Measurements from ENCODE around the gene SDCBP2.

SDCBP2 gene, protein sequence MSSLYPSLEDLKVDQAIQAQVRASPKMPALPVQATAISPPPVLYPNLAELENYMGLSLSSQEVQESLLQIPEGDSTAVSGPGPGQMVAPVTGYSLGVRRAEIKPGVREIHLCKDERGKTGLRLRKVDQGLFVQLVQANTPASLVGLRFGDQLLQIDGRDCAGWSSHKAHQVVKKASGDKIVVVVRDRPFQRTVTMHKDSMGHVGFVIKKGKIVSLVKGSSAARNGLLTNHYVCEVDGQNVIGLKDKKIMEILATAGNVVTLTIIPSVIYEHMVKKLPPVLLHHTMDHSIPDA

DNA sequence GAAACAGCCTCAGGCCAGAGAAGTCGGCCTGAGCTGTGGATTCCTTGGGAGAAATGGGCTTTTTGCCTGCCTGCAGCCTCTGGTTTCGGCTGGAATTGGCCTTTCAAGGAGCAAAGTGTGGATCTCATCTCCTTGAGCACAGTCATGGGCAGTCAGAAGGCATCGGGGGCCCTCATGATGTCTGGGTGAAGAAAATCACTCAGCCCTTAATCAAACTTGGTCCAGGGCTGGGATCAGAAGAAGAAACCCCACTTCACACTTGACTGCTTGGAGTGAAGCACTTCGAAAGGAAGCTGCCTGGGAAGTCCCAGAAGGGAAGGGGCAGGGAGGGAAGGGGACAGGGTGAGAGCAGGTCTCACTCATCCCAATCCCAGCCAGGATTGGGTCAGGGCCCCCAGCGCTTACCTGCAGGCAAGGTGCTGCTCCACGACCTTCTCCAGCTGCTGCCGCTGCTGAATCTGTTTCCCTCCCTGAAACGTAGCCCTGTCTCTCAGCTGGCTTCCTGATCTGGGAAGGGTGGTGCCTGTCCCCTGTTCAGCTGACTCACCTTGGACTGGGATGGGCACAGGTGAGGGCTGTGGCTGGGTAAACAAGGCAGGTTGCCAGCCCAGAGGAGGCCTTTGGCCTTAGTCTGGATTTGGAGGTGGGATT lies at the start of gene SDCBP2:
Gene SDCBP2, minus strand, starts transcription at position 460 of the 651 bp plus-strand sequence. CDS start 8,723 bp downstream, outside the sequence.
- DNase-seq, result no peak

DNA sequence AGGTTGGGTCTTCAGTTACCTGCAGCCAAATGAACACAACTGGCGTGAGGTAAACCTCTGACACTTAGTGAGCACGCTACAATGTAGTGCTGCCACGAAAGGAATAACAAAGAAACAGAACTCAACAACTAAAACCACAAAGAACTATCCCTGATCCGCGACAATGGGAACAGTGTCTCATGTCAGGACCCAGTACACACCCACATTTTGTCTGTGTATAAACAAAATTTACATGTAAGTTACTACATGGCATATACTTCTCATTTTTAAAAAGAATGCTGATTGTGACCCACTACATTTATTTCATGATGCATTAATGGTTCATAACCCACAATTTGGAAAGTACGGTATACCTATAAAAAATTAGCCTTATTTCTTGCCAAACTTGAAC lies 49.8 kb upstream of the SDCBP2 start:
- DNase-seq, result no peak

DNA sequence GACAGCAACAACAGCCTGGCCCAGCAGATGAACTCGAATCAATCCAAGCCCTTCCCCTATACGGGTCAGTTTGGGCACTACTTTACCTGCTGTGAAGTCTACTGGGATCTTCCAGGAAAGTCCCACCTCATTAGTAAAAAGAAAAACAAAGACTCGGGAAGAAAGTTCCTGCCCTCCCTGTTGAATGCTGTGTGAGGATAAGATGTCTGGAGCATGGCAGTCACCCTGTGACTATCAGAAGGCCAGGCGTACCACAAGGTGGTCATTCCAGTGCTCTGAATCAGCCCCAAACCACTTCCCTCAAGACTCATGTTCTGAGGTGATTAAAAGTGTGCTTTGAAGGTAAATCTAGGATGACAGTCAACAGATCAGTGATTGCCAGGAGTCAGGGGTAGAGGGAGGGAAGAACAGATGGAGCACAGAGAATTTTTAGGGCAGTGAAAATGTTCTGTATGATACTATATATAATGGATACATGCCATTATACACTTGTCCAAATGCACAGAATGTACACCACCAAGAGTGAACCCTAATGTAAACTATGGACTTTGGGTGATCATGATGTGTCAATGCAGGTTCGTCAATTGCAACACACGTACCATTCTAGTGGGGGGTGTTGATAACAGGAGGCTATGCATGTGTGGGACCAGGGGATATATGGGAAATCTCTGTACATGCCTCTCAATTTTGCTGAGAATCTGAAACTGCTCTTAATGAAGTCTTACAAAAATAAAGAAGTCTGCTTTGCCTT lies 49.2 kb upstream of the SDCBP2 start:
- no peak for DNase-seq

DNA sequence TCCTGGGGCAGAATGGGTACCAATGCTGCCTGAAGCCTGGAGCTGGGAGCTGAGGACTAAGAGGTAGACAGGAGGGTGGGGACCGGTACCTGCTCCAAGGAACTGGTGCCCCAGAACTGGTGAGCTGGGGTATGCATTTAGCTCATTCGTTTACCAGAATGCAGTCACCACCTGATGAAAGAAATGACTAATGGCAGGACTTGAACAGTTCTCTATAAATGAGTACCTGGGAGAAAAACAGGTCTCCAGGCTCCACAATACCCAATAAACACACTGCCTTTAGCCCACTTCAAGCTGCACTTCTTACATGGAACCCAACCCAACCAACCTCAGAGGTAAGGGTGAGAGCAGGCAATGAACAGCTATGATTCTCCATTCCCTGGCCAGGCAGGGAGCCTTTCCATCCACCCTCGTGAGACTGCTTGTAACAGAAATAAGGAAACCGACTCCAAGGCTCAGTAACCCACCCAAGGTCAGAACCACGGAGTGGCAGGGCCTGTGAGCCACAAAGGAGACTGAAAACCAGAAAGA lies 48.5 kb upstream of the SDCBP2 start:
- DNase-seq, result no peak

DNA sequence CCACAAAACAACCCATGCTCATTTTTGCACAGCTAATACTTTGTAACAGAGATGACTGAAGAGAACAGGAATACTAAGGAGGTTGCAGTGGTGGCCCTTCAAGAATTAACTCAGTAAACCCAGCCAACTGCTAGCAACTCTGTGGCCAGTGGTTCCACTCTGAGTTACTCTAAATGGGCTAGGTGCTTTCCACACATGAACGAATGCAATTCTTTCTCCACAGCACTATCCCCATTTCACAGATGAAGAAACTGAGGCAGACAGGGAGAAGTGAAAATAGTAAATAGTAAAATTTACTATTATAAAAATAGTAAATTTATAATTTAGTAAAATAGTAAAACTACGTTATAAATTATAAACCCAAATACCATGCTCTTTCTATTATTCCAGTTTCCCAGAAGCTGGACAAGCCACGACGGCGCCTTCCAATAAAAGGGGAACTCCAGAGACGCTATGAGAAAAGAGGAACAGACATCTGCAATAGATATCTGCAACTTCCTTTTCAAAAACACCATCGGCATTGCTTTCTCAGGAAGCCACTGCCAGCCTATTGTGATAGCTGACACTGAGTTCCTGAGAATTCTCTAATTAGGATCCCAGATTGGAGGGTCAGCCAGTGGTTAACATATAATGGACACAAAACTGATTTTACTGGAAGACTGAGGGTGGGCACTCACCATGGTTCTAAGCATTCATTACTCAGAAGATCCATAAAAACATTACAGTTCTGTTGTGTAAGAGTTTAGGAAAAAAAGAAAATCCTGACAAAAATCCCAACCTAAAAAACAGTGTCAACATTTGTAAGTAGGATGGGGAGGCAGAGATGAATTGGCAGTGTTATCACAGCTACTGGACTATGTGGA lies 47.7 kb upstream of the SDCBP2 start:
- no peak for DNase-seq

DNA sequence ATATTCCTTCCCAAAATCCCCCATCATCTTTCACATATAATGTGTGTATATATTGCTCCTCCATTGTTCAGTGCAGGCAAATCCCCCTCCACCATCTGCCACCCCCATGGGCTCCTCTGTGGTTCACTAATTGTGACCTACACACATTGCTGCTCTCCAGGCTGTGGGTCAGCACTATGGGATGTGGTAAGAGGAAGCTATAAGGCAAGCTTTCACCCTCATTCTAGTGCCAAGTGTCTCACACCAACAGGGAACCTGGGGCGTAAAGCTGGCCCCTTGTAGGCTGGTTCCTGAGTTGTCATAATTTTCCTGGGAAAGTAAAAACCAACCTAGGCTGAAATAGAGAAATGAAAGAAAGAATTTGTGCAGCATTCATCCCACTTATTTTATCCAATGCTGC lies 47.1 kb upstream of the SDCBP2 start:
- no peak for DNase-seq

DNA sequence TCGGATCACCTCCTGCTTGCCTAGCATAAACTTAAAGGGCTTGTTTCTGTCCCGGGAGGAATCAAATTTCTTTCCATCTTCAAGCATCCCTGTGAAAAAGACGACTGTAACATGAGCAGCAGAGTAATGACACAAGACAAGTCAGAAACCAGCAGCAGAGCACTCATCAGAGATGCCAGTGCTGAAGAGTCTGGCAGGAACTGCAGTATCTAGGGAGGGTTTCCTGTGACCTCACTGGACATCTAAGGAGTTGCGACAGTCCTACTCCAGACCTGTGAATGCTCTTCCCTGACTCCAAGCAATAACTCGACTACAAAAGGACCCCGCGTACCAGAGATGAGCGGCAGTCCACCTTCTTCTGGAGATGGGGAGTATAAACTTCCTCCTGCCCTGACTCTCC lies 46.6 kb upstream of the SDCBP2 start:
- no peak for DNase-seq

DNA sequence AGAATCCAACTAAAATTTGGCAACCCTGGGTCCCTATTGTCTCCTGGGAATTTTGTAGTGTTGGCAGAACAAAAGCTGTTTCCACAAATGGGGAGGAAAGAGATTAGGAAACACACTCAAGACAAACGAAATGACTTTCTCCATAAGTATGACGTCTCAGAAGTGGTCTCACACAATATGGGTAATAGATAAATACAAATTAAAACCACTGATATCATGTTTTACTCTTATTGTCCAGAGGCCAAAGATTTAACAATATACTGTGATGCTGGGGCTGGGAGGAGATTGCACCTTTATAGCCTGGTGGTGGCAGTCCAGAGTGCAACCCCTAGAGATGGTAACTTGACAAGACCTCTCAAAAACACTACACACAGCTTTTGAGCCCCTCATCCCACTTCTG lies 45.3 kb upstream of the SDCBP2 start:
- DNase-seq, result no peak

DNA sequence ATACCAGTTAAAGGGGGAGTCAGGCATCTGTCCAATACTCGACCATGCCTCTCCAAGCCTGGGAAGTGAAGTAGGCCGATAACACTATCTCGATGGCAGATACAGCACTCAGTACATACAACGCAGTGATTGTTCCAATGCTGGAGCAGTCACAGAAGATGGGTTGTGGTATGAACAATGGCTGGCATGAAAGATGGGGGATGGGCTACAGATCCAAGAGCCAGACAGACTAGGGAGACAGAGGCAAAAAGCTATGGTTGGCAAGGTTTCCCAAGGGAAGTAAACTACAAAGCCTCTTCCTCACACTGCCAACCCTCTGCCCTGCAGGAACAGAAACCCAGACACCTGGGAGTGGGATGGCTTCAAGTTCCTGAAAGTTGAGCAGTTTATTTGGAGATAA lies 44.7 kb upstream of the SDCBP2 start:
- DNase-seq, result no peak

DNA sequence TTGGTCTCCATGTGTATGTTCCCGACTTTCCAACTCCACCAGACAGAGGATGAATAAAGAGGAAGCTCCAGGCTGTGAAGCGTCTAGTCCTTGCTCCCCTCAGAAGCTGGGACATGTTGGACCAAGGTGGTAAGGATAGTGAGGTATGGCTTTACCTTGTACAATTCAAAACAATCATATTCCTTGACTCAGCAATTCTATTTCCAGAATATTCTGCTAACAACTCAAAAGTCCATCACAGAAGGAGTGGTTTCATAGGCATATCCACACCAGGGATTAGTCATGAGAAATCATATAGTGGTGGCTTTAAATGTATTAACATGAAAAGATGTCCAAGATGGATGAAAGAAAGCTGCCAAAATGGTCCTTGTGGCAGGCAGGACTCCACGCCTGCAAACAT lies 44.1 kb upstream of the SDCBP2 start:
- no peak for DNase-seq

DNA sequence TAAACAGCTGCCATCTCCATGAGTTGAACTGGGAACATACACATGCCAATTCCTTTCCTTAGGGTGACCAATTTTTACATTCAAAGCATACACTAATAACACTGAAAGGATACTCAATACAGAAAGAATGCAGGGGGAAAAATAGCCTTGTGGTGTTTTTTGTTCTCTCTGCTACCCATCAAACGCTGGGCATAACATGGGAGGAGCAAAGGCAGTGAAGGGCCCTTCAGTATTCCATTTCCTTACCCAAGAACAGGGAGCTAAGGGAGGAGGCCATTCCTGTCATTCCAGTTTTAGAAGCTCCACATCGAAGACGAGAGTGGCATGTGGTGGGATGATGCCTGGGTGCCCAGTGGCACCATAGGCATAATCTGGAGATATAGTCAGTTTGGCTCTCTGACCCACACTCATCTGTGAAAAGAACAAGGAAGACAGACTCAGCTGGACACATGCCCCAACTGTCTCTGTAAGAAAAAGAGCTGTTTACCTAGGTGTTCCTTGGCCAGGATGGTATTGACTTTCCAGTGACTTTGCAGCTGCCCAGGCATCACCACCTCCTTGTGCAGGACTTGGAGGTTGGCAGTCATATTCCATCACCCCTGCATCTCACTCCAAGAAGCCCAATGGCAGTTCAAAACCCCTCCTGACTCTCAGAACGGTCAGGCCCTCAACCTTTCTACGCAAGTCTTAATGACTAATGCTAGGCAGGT lies 43.0 kb upstream of the SDCBP2 start:
- DNase-seq, result no peak

DNA sequence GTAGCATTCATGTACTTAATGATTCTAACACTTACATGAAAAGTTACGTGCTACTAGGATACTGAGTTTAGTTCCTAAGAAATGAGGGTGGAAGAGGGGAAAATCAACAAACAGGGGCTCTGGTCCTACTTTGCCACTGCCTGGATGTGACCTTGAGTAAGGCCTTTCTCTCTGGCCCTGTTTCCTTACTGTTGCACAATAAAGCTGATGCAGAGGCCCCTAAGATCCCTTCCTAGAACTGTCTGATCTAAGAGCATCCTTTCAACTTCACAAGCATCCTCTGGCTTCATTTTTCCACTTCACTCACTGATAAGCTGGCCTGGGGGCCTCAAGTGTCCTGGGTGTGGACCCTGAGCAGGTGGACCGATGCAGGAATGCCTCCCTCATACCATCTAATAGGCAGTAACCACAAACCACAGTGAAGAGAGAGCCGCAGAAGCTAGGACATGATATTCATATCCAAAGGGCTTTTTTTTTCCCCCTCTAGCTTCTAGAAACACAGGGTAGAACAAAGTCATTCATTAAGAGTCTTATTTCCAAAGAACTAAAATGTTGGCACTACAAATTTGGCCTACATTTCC lies 42.4 kb upstream of the SDCBP2 start:
- DNase-seq, result no peak

DNA sequence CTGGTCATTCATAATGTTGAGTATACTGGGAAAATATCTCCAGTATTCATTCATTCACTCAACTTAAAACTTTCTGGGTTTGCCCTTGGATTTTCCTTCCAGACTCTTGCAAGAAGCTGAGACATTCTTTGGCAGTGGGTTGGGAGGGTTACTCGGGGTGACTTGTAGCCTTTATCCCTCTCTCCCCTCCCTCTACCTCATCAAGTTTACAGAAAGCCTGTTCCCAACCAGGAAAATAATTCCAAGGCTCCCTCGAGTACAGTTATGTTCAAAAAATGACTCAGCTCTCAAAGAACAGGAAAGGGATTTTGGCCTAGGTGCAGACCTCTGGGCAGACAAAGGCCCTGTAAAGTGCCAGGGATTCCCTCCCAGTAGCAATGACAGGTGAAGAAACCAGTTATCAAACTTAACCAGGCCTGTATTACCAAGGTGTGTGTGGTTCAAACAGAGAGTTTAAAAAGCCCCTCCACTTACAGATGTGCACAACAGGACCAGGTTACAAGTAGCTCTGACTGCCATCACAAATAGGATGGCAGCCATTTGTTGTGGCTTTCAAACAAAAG lies 41.7 kb upstream of the SDCBP2 start:
- no peak for DNase-seq

DNA sequence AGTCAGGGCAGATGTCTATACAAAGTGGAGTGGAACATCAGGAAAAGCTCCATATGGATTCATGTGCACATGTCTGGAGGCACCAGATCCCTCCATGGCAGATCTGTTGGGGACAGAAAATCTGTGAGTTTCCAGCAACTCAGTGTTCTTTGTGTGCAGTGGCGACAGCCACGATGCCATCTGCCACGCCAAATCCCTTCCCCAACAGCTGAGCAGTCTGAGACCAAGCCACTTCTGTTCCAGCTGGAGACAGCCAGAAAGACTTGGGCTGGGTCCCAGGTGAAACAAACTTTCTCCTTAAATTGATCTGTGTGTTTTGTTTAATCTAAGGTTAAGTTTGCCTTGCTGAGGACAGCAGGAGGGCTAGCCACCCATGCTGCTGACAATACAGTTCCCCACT lies 41.0 kb upstream of the SDCBP2 start:
- DNase-seq, result no peak

DNA sequence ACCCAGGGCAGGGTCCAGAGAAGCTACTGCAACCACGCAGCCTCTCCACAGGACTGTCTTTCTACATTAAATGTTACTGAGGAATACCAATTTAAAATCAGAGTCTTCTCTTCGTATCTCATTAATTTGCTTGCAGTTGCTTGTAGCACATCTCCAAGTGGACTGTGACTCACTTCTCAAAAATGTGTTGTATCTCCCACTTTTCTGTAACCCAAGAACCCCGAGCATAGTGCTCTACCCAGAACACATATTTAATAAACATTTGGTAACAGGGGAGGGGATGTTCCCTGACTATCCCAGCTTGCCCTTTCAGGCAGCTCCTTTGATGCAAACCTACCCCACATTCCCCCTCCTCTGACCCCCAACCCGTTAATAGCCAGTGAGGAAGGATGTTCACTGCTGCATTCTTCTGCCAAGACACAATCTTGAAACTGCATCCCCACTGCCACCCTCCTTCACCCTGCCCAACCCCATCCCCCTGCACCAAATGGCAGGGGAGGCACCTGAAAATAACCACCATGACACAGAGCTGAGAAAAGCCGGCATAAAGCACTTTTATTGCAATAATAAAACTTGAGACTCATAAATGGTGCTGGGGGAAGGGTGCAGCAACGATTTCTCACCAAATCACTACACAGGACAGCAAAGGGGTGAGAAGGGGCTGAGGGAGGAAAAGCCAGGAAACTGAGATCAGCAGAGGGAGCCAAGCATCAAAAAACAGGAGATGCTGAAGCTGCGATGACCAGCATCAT lies 39.7 kb upstream of the SDCBP2 start:
- no peak for DNase-seq

DNA sequence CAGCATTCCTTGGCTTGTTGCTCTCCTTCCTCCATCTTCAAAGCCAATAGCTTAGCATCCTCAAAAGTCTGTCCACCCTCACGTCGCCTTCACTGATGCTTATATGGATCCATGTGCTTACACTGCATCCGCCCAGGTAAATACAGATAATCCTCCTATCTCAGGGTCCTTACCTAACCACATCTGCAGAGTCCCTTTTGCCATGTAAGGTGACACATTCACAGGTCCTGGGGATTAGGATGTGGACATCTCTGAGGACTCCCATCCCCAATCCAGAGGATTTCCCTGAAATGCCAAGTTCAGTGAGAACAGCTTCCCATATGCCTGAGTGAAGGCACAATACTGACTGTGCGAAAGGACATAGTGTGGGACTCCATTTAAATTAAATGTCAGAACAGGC lies 38.5 kb upstream of the SDCBP2 start:
- no peak for DNase-seq

DNA sequence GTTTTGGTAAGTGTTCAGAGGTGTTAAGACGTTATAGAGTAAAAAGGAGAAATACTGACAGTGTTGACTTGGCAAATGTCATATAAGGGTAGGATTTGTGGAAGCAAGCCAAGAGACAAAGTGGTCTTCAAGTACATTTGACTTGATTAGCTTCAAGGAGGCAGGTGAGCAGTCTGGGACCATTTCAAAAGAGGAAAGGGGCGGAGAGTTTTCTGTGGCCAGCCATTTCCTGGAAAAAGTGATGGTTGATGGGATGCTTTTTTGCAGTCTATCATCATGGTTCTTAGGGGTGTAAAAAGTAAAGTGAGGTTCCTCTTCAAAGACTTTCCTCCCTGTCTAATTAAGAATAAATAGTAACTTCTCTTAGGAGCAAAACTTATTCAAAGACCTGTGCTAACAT lies 35.2 kb upstream of the SDCBP2 start:
- peak; percentile 10 for DNase-seq

DNA sequence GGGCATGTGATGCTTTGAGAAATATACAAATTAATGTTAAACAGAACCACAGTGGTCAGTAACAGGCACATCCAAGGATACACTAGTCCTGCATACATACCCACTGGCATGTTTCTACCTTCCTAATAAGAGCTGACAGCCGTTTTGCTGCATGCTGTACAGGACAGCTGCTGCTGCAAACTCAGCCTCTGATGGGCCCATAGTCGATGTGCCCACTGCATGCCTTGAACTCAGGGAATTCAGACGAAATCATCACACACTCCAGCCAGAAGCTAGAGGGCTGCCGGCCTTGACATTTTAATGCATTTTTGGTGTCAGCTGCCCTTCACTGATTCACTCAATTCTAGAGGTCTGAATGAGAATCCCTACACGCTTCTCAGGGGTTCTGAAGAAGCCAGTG lies 34.6 kb upstream of the SDCBP2 start:
- DNase-seq, result no peak

DNA sequence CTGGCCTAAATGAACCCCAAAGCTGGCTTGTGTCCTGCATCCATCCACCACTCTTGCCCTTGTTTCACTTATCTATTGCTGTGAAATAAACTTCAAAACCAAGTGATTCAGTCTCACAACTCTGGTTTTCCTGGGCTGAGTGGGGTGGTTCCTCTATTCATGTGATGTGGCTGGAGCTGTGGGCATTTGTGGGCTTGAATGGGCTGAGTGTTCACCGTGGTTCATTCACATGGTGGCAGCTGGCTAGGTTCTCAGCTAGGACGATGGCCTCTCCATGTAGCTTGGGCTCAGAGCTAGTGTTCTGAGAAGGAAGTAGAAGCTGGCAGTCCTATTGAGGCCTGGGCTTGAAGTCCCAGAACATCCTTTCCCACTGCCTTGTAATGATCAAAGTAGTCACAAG lies 33.5 kb upstream of the SDCBP2 start:
- no peak for DNase-seq

DNA sequence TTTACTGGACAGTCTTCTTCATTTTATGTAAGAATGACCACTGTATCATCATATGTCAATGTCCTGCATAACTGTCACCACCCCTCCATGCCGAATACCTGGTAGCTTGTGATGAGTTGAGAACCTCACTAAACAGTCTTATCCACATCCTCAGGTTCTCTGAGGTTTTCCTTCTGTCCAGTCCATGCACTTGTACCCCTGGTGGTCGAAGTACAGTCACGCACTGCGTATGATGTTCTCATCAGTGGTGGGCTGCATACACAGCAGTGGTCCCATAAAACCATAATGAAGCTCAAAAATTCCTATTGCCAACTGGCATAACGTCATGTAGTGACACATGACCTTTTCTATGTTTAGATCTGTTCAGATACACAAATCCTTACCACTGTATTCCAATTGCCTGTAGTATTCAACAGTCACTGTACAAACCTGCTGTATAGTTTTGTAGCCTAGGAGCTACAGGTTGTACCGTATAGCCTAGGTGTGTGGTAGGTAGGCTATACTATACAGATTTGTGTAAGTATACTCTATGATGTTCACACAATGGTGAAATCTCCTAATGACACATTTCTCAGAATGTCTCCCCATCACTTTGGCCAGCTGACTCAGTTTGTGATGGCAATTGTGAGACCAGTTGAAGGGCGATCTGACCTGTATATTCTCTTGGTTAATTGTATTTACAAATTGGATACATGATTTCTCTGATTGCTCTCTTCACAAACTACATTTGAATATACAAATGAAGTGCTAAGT lies 31.3 kb upstream of the SDCBP2 start:
- no peak for DNase-seq
